ENCODE results near the gene PLIN4. TPM values are rescaled to one million over a fixed set of nuclear protein-coding genes. Genes with fewer than 3 reads are reported as not detected.

The PLIN4 gene
- total and polyA plus RNA-seq, 9 of the 15 experiments (the other 6 are each of a cell fraction or from before 2014, with no cell fraction given): 0.04 to 0.16 (median 0.07) TPM; not detected in 3

DNA sequence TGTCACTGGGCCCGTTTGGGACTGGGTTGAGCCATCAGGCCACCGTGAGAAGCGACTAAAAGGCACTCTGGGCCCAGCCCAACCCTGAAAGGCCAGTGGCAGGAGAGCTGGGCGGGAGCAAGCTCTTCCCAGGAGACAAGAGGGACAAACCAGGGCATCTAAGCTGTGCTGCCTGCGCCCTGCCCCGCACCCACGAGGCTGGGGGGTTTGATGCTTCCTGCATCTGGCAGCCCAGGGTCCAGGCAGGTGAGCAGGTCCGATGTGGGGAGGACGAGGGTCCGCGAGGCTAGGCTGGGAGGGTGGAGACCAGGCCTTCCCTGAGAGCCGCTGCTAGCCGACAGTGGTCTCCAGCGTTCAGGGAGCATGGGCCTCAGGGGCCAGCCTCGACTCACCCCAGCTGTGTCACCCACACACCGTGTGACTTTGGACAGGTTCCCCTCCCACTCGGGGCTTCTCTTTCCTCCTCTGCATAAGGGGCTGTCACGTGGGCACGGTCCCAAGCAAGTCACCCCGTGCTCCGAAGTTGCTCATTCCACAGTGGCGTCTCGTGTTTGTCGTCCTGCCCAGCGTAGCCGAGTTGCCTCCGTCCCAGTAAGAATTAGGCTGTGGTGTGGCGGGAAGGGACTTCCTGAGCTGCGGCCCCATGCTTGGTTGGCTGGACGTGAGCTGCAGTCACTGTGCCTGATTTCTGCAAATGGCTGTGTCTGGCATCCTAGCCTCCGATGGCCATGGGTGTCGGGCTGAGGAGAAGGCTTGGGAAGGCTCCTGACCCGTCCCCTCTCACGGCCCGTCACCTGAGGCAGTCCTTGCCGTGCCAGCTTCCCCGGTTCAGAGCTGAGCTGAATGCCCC, 15.8 kb downstream of the PLIN4 start:
- in situ Hi-C loops (cut with MboI) (no loop called here), intact Hi-C loops (cut with micrococcal nuclease) (no loop called here)
- no peak for DNase-seq (ENCODE audit: extremely low read depth in 1 of 4, low spot score in 3 of 4)
- 85% methylated on average over 32 of the region's 37 CpGs for WGBS (ENCODE audit: insufficient coverage, low coverage, missing lambda C conversion rate)
- no peak for ATAC-seq
- no peaks in the 10 kb centered on the region for H3K27me3 ChIP-seq (ENCODE audit: control insufficient read depth in 2 of 2, insufficient read depth in 2 of 2, low read length in 2 of 2)
- TF ChIP-seq RBM15 (IDR thresholded peaks at IDR 0.05; ENCODE audit: insufficient read depth, low read length): no peak
- TF ChIP-seq POLR2G (IDR thresholded peaks at IDR 0.05; ENCODE audit: low read depth, low read length): 0 out of 2 replicates have a peak, but pooled peaks have one; percentile 12
- TF ChIP-seq ZC3H8 (IDR thresholded peaks at IDR 0.05): no peak
- TF ChIP-seq KAT2B (IDR thresholded peaks at IDR 0.05; ENCODE audit: low read depth, low read length): no peak
- TF ChIP-seq BRF1 (IDR thresholded peaks at IDR 0.05; ENCODE audit: borderline replicate concordance, extremely low read depth, insufficient read length): no peak
- H3K9me1 ChIP-seq (ENCODE audit: control insufficient read depth, insufficient read depth, low read length): peaks cover 3% of the 10 kb centered on the region
- H3K9ac ChIP-seq (ENCODE audit: insufficient read depth in 1 of 2, low read depth in 2 of 2, low read length in 2 of 2): 0 out of 4 replicates have a peak overlapping the region, but pooled peaks of 1 of the 2 experiments have one; percentile 7
- H4K20me1 ChIP-seq (replicated peaks; ENCODE audit: control insufficient read depth, insufficient read depth, low read length): peaks cover 5% of the 10 kb centered on the region; the same call in 1 of the 2 replicates
- H3K36me3 ChIP-seq (ENCODE audit: control insufficient read depth, insufficient read depth, low read length): peaks cover 34% of the 10 kb centered on the region; the same call in 1 of the 3 replicates
- FAIRE-seq: no peak
- H3K4me1 ChIP-seq (replicated peaks in 1 of 2; ENCODE audit: control insufficient read depth in 2 of 2, insufficient read depth in 2 of 2, low read length in 2 of 2): peaks cover 0 to 62% of the 10 kb centered on the region in 2 experiments; a peak in 2 of 5 replicates
- no peaks in the 10 kb centered on the region for H3K9me3 ChIP-seq (replicated peaks; ENCODE audit: control insufficient read depth, insufficient read depth, low read depth, low read length)
- no peaks in the 10 kb centered on the region for H3K79me2 ChIP-seq (ENCODE audit: control insufficient read depth, insufficient read depth, low read length)
- ChIA-PET CTCF (ENCODE audit: low intra/inter-chr PET ratio) (no interaction called here), POLR2A (interaction anchor here (1.2 kb wide), 1 partner anchor 14 kb away, joined by 3 read pairs; no protein-coding TSS in a partner anchor)
- H3K4me3 ChIP-seq: no peak overlapping the region
- no peak overlapping the region for H3K4me2 ChIP-seq (ENCODE audit: insufficient read depth, low read length)
- no peak overlapping the region for H2AFZ ChIP-seq (ENCODE audit: low read depth, low read length)
- BruUV-seq (replicated peaks): no TSS peak
- no peak overlapping the region for H3K27ac ChIP-seq (ENCODE audit: extremely low read depth, low read depth, low read length)

Measured in K562 (cell line).